T-helper 2 cell (primary cell): ENCODE measurements around the gene GIT1.

Source experiments
- DNase-seq, 5 experiments: peaks; one replicate each; pipeline versions ENCODE4 v3.0.0 to v3.0.0-alpha.2; 2012 to 2022

Gene GIT1

GRCh38 chr17:29579866-29580771 is 9.3 kb downstream of the GIT1 start:
- peak; percentile 75 to 92 (median 83) for DNase-seq

GRCh38 chr17:29578626-29579485 is 10.6 kb downstream of the GIT1 start:
- no peak for DNase-seq

GRCh38 chr17:29577385-29578211 is 11.8 kb downstream of the GIT1 start:
- DNase-seq, result no peak

- DNase-seq, result no peak
Measured at GRCh38 chr17:29577001-29577370, 12.5 kb downstream of the GIT1 start.

- DNase-seq, result no peak
Measured at GRCh38 chr17:29576214-29577000, 13.0 kb downstream of the GIT1 start.

GRCh38 chr17:29575511-29576213 is 13.8 kb downstream of the GIT1 start:
- DNase-seq, result no peak

GRCh38 chr17:29574732-29575510 is 14.5 kb downstream of the GIT1 start:
- no peak for DNase-seq

- no peak for DNase-seq
Measured at GRCh38 chr17:29573871-29574731, 15.3 kb downstream of the GIT1 start.

- DNase-seq, result no peak
Measured at GRCh38 chr17:29573558-29573869, 15.9 kb downstream of the GIT1 start.

GRCh38 chr17:29572691-29573557 is 16.5 kb downstream of the GIT1 start:
- peak in 3 of 5 experiments; percentile 46 to 68 (median 46) for DNase-seq

GRCh38 chr17:29571883-29572681 is 17.4 kb downstream of the GIT1 start:
- no peak for DNase-seq

- no peak for DNase-seq
Measured at GRCh38 chr17:29571486-29571882, 18.0 kb downstream of the GIT1 start.

- no peak for DNase-seq
Measured at GRCh38 chr17:29570521-29570920, 18.9 kb downstream of the GIT1 start.

- DNase-seq, result no peak
Measured at GRCh38 chr17:29569245-29569950, 20.1 kb downstream of the GIT1 start.

GRCh38 chr17:29568331-29569244 is 20.9 kb downstream of the GIT1 start, which contains the start of gene TP53I13:
TSS of gene TP53I13 (plus strand) at chr17:29568701. CDS start at chr17:29568759, 58 bp downstream.
- DNase-seq, result peak; percentile 75 to 94 (median 83)
